Measurements from ENCODE around the gene NUP214.

Gene NUP214

DNA sequence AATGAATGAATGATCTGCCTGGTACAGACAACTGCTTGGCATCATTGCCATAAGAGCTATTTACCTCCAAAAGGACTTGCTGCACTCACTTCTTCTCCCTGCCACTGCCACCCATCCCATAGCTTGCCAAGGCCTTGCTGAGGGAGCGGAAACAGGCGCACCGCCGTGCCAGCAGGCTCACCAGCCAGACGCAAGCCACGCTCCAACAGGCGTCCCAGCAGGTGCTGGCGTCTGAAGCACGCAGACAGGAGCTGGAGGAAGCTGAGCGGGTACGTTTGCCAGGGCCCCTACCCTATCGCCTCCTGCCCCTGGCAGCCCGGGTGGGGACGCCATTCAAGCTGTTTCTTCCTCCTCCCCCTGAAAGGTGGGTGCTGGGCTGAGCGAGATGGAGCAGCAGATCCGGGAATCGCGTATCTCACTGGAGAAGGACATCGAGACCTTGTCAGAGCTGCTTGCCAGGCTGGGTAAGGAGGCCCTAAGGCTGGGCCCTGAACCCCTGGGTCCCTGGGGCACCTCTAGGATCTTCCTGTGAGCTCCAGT is 38.0 kb upstream of the NUP214 start:
- H3K9ac ChIP-seq (ENCODE audit: low read length), result no peak overlapping the region
- no peaks in the 10 kb centered on the region for H3K36me3 ChIP-seq (ENCODE audit: control insufficient read depth in 1 of 2, insufficient read depth in 2 of 2, low read length in 2 of 2)
- no peak overlapping the region for H2BK120ac ChIP-seq (ENCODE audit: insufficient read depth, low read length, poor library complexity)
- H2BK5ac ChIP-seq (ENCODE audit: low read depth, low read length, poor library complexity), result no peak overlapping the region
- no peaks in the 10 kb centered on the region for H3K9me3 ChIP-seq (ENCODE audit: insufficient read depth, low read depth, low read length)
- no peak overlapping the region for H3K4me2 ChIP-seq (ENCODE audit: low read length)
- H3K4me1 ChIP-seq (ENCODE audit: control insufficient read depth in 1 of 2, insufficient read depth in 2 of 2, low read length in 2 of 2), result peaks cover 13% of the 10 kb centered on the region in 2 experiments
- H3K4me3 ChIP-seq (ENCODE audit: low read depth, low read length), result no peak overlapping the region
- H2AFZ ChIP-seq (ENCODE audit: insufficient read depth, low read length, poor library complexity), result no peak overlapping the region
- no peak overlapping the region for H3K4ac ChIP-seq (ENCODE audit: low read depth, low read length)
- no peak overlapping the region for H4K91ac ChIP-seq (ENCODE audit: low read depth, low read length)
- H3K18ac ChIP-seq (ENCODE audit: low read length), result no peak overlapping the region
- no peak overlapping the region for H2AK5ac ChIP-seq (ENCODE audit: low read length)
- no peak overlapping the region for H4K12ac ChIP-seq (ENCODE audit: low read depth, low read length)
- no peaks in the 10 kb centered on the region for H3K79me2 ChIP-seq (ENCODE audit: control insufficient read depth, insufficient read depth, low read length, poor library complexity)
- H3K14ac ChIP-seq (ENCODE audit: low read length), result no peak overlapping the region
- no CpG with 5 or more reads among the region's 19 CpGs for WGBS (ENCODE audit: extremely low coverage, insufficient coverage, insufficient read length)
- no peak overlapping the region for H4K8ac ChIP-seq (ENCODE audit: low read depth, low read length)
- no peak overlapping the region for H3K27ac ChIP-seq (ENCODE audit: low read depth, low read length)
- no peaks in the 10 kb centered on the region for H3K27me3 ChIP-seq (ENCODE audit: insufficient read depth, low read length)
- H3K23ac ChIP-seq (ENCODE audit: low read length), result no peak overlapping the region
- no peak for DNase-seq
- H3K79me1 ChIP-seq (ENCODE audit: low read length), result no peaks in the 10 kb centered on the region
- no peak overlapping the region for H2BK12ac ChIP-seq (ENCODE audit: low read length)

DNA sequence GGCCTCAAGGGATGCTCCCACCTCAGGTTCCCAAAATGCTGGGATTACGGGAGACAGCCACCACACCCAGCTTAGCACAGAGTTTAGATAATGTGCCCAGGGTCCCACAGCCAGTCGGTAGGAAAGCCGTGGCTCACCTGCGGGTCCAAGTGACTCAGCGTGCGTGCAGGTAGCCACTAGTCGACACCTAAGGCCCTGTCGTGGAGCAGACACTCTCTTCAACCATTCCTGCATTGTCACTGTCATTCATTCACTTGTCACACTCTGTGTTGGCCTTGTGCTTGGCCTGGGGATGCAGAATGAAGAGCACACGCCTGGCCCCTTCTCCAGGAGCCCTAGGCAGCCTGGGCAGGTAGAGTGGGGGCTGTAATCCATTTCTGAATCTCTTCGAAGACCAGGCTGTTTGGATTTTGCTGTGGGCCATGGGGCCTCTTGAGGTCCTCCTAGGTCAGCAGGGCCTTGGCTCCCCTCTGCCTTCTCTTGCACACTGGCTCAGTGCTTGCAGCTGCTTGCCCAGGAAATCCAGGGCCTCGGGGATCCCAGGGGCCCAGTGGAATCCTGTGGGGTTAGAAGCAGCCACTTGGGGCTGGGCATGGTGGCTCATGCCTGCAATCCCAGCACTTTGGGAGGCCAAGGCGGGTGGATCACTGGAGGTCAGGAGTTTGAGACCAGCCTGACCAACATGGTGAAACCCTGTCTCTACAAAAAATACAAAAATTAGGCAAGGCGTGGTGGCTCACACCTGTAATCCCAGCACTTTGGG is 35.2 kb upstream of the NUP214 start:
- Histone ChIP-seq H3K4ac (ENCODE audit: low read depth, low read length) (no peak overlapping the region), H2BK12ac (ENCODE audit: low read length) (no peak overlapping the region), H3K4me3 (ENCODE audit: low read depth, low read length) (no peak overlapping the region), H2AK5ac (ENCODE audit: low read length) (no peak overlapping the region), H3K79me1 (ENCODE audit: low read length) (peaks cover 8% of the 10 kb centered on the region), H3K18ac (ENCODE audit: low read length) (no peak overlapping the region), H3K4me1 (ENCODE audit: control insufficient read depth in 1 of 2, insufficient read depth in 2 of 2, low read length in 2 of 2) (peaks cover 25 to 31% of the 10 kb centered on the region in 2 experiments), H3K9ac (ENCODE audit: low read length) (no peak overlapping the region), H3K9me3 (ENCODE audit: insufficient read depth, low read depth, low read length) (no peaks in the 10 kb centered on the region), H3K14ac (ENCODE audit: low read length) (no peak overlapping the region), H4K8ac (ENCODE audit: low read depth, low read length) (no peak overlapping the region), H4K91ac (ENCODE audit: low read depth, low read length) (no peak overlapping the region), H3K23ac (ENCODE audit: low read length) (no peak overlapping the region), H4K12ac (ENCODE audit: low read depth, low read length) (no peak overlapping the region), H3K27ac (ENCODE audit: low read depth, low read length) (no peak overlapping the region), H2BK5ac (ENCODE audit: low read depth, low read length, poor library complexity) (no peak overlapping the region), H3K36me3 (ENCODE audit: control insufficient read depth in 1 of 2, insufficient read depth in 2 of 2, low read length in 2 of 2) (no peaks in the 10 kb centered on the region), H2AFZ (ENCODE audit: insufficient read depth, low read length, poor library complexity) (no peak overlapping the region), H3K4me2 (ENCODE audit: low read length) (no peak overlapping the region), H3K27me3 (ENCODE audit: insufficient read depth, low read length) (no peaks in the 10 kb centered on the region), H3K79me2 (ENCODE audit: control insufficient read depth, insufficient read depth, low read length, poor library complexity) (no peaks in the 10 kb centered on the region), H2BK120ac (ENCODE audit: insufficient read depth, low read length, poor library complexity) (no peak overlapping the region)
- no CpG with 5 or more reads among the region's 13 CpGs for WGBS (ENCODE audit: extremely low coverage, insufficient coverage, insufficient read length)
- peak; percentile 80 to 82 for DNase-seq

GRCh38 chr9:131091352-131091992 is 33.9 kb upstream of the NUP214 start:
- Histone ChIP-seq H2AK5ac (ENCODE audit: low read length) (peak overlapping the region; percentile 24), H3K79me2 (ENCODE audit: control insufficient read depth, insufficient read depth, low read length, poor library complexity) (peaks cover under 1% of the 10 kb centered on the region), H3K4me1 (ENCODE audit: control insufficient read depth in 1 of 2, insufficient read depth in 2 of 2, low read length in 2 of 2) (peaks cover 25 to 36% of the 10 kb centered on the region in 2 experiments), H2AFZ (ENCODE audit: insufficient read depth, low read length, poor library complexity) (no peak overlapping the region), H3K36me3 (ENCODE audit: control insufficient read depth in 1 of 2, insufficient read depth in 2 of 2, low read length in 2 of 2) (no peaks in the 10 kb centered on the region), H3K27ac (ENCODE audit: low read depth, low read length) (no peak overlapping the region), H2BK12ac (ENCODE audit: low read length) (peak overlapping the region; percentile 23), H2BK5ac (ENCODE audit: low read depth, low read length, poor library complexity) (no peak overlapping the region), H3K27me3 (ENCODE audit: insufficient read depth, low read length) (no peaks in the 10 kb centered on the region), H3K23ac (ENCODE audit: low read length) (no peak overlapping the region), H3K9ac (ENCODE audit: low read length) (no peak overlapping the region), H4K8ac (ENCODE audit: low read depth, low read length) (no peak overlapping the region), H4K91ac (ENCODE audit: low read depth, low read length) (peak overlapping the region; percentile 16), H3K9me3 (ENCODE audit: insufficient read depth, low read depth, low read length) (no peaks in the 10 kb centered on the region), H2BK120ac (ENCODE audit: insufficient read depth, low read length, poor library complexity) (peak overlapping the region; percentile 31), H3K18ac (ENCODE audit: low read length) (no peak overlapping the region), H4K12ac (ENCODE audit: low read depth, low read length) (no peak overlapping the region), H3K14ac (ENCODE audit: low read length) (peak overlapping the region; percentile 40), H3K79me1 (ENCODE audit: low read length) (peaks cover 9% of the 10 kb centered on the region), H3K4me2 (ENCODE audit: low read length) (no peak overlapping the region), H3K4me3 (ENCODE audit: low read depth, low read length) (no peak overlapping the region), H3K4ac (ENCODE audit: low read depth, low read length) (no peak overlapping the region)
- no CpG with 5 or more reads among the region's 19 CpGs for WGBS (ENCODE audit: extremely low coverage, insufficient coverage, insufficient read length)
- no peak for DNase-seq

DNA sequence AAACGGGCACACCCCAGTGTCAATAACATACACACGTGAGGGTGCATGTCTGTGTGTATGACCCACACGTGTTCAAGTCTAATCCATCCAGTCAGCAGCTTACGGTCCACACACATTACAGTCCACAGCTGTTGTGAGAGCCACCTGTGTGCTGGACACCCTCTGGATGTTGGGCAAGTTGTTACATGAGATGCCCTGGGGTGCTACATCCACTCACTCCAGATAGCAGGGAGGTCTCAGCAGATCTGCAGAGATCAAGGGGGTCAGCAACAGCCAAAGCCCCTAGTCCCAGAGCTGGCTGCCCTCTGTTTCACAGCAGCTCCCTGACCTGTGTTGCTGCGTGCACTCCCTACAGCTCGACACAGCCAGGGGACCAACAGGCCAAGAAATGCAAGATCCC is 33.4 kb upstream of the NUP214 start:
- Histone ChIP-seq H3K9me3 (ENCODE audit: insufficient read depth, low read depth, low read length) (no peaks in the 10 kb centered on the region), H2BK120ac (ENCODE audit: insufficient read depth, low read length, poor library complexity) (peak overlapping the region; percentile 1), H2AFZ (ENCODE audit: insufficient read depth, low read length, poor library complexity) (no peak overlapping the region), H4K91ac (ENCODE audit: low read depth, low read length) (no peak overlapping the region), H3K4ac (ENCODE audit: low read depth, low read length) (no peak overlapping the region), H4K12ac (ENCODE audit: low read depth, low read length) (no peak overlapping the region), H3K23ac (ENCODE audit: low read length) (no peak overlapping the region), H3K79me1 (ENCODE audit: low read length) (peaks cover 14% of the 10 kb centered on the region), H3K27me3 (ENCODE audit: insufficient read depth, low read length) (no peaks in the 10 kb centered on the region), H3K4me1 (ENCODE audit: control insufficient read depth in 1 of 2, insufficient read depth in 2 of 2, low read length in 2 of 2) (peaks cover 27 to 37% of the 10 kb centered on the region in 2 experiments), H3K4me2 (ENCODE audit: low read length) (peak overlapping the region; percentile 2), H4K8ac (ENCODE audit: low read depth, low read length) (no peak overlapping the region), H3K9ac (ENCODE audit: low read length) (no peak overlapping the region), H2BK12ac (ENCODE audit: low read length) (no peak overlapping the region), H3K79me2 (ENCODE audit: control insufficient read depth, insufficient read depth, low read length, poor library complexity) (peaks cover 3% of the 10 kb centered on the region), H3K14ac (ENCODE audit: low read length) (no peak overlapping the region), H3K4me3 (ENCODE audit: low read depth, low read length) (no peak overlapping the region), H3K36me3 (ENCODE audit: control insufficient read depth in 1 of 2, insufficient read depth in 2 of 2, low read length in 2 of 2) (no peaks in the 10 kb centered on the region), H2BK5ac (ENCODE audit: low read depth, low read length, poor library complexity) (no peak overlapping the region), H3K18ac (ENCODE audit: low read length) (no peak overlapping the region), H2AK5ac (ENCODE audit: low read length) (no peak overlapping the region), H3K27ac (ENCODE audit: low read depth, low read length) (peak overlapping the region; percentile 65)
- no CpG with 5 or more reads among the region's 6 CpGs for WGBS (ENCODE audit: extremely low coverage, insufficient coverage, insufficient read length)
- peak in 1 of 2 donors; percentile 23 for DNase-seq
